ENCODE results near the gene TTYH3.
"Not testable (repeated sequence)": the region's sequence is repeated elsewhere in the genome, so short reads cannot be mapped to it uniquely, and the experiment has no call there.

Gene TTYH3

DNA sequence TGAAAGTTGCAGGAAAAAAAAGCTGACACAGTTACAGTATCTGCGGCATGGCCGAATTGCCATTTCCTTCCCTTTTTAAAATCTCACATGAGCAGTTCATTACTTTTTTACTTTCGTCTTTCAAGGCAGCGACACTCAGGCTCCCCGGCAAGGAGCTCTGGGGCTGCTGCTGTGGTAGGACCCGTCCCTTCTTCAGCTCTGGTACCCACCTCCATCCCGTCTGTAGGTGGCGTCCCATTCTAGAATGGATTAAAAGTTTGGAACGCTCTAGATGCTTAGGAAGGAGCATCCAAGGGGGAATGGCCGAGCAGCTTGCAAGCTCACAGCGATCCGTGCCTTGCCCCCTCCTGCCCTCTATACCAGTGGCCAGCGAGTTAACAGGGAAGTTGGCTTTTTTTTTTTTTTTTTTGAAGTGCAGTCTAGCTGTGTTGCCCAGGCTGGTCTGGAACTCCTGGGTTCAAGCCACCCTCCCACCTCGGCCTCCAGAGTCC, 22.8 kb upstream of the TTYH3 start:
- H3K4me1 ChIP-seq, result no peaks in the 10 kb centered on the region
- H3K27ac ChIP-seq, result no peak overlapping the region

DNA sequence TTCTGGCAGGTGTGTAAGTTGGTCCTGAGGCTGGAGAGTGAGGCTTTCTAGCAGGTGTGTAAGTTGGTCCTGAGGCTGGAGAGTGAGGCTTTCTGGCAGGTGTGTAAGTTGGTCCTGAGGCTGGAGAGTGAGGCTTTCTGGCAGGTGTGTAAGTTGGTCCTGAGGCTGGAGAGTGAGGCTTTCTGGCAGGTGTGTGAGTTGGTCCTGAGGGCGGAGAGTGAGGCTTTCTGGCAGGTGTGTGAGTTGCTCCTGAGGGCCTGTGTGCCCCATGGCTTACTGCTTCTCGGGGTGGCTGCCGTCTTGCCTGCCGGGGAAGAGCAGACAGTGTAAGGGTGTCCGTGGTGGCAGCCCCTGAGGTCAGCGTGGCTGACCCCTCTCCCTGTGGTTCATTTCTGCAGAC, 22.1 kb upstream of the TTYH3 start:
- not testable (repeated sequence) for H2AFZ ChIP-seq; H3K4me1 ChIP-seq; H3K27ac ChIP-seq; H3K4me3 ChIP-seq (ENCODE audit: low read depth, low read length); H3K79me2 ChIP-seq; H3K4me2 ChIP-seq (ENCODE audit: low read length); H3K9me3 ChIP-seq (ENCODE audit: control insufficient read depth, low read length); H3K36me3 ChIP-seq (ENCODE audit: control insufficient read depth, insufficient read depth, low read length); H3K9ac ChIP-seq; H3K27me3 ChIP-seq (ENCODE audit: control insufficient read depth, insufficient read depth, low read length)

More for the DNA sequence above, 22.8 kb upstream of the TTYH3 start:
- no peaks in the 10 kb centered on the region for H3K9me3 ChIP-seq (ENCODE audit: control insufficient read depth, low read length)
- H3K79me2 ChIP-seq, result no peaks in the 10 kb centered on the region
- no peak overlapping the region for H3K9ac ChIP-seq
- no peaks in the 10 kb centered on the region for H3K27me3 ChIP-seq (ENCODE audit: control insufficient read depth, insufficient read depth, low read length)
- no peak overlapping the region for H2AFZ ChIP-seq
- TF ChIP-seq, protein P1, sequence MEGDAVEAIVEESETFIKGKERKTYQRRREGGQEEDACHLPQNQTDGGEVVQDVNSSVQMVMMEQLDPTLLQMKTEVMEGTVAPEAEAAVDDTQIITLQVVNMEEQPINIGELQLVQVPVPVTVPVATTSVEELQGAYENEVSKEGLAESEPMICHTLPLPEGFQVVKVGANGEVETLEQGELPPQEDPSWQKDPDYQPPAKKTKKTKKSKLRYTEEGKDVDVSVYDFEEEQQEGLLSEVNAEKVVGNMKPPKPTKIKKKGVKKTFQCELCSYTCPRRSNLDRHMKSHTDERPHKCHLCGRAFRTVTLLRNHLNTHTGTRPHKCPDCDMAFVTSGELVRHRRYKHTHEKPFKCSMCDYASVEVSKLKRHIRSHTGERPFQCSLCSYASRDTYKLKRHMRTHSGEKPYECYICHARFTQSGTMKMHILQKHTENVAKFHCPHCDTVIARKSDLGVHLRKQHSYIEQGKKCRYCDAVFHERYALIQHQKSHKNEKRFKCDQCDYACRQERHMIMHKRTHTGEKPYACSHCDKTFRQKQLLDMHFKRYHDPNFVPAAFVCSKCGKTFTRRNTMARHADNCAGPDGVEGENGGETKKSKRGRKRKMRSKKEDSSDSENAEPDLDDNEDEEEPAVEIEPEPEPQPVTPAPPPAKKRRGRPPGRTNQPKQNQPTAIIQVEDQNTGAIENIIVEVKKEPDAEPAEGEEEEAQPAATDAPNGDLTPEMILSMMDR (IDR thresholded peaks at IDR 0.05), result no peak
- no peak overlapping the region for H3K4me3 ChIP-seq (ENCODE audit: low read depth, low read length)
- no peaks in the 10 kb centered on the region for H3K36me3 ChIP-seq (ENCODE audit: control insufficient read depth, insufficient read depth, low read length)
- H3K4me2 ChIP-seq (ENCODE audit: low read length), result no peak overlapping the region

DNA sequence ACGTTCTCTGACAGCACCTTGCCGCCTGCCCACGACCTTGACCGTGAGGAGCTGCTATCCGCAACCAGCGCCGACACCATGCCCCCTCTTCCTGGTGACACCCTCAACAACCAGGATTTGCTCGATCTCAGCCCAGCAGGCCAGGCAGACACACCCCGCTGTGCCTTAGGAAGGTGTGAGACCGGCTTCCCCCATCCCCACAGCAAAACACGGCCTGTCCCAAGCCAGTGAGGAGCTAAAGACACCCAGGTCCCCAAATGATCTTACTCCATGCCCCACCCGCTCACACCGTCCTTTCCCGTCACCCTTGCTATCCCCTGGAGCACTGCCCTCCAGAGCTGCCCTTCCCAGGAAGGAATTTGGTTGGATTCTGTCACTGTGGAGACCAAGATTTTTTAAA, 21.3 kb upstream of the TTYH3 start:
- no peaks in the 10 kb centered on the region for H3K9me3 ChIP-seq (ENCODE audit: control insufficient read depth, low read length)
- H3K79me2 ChIP-seq, result no peaks in the 10 kb centered on the region
- no peak overlapping the region for H3K9ac ChIP-seq
- no peak overlapping the region for H2AFZ ChIP-seq
- H3K4me1 ChIP-seq, result peaks cover 4% of the 10 kb centered on the region
- no peak overlapping the region for H3K27ac ChIP-seq
- H3K4me2 ChIP-seq (ENCODE audit: low read length), result no peak overlapping the region
- no peaks in the 10 kb centered on the region for H3K27me3 ChIP-seq (ENCODE audit: control insufficient read depth, insufficient read depth, low read length)
- no peak overlapping the region for H3K4me3 ChIP-seq (ENCODE audit: low read depth, low read length)
- TF ChIP-seq, protein P1 (IDR thresholded peaks at IDR 0.05), result no peak
- no peaks in the 10 kb centered on the region for H3K36me3 ChIP-seq (ENCODE audit: control insufficient read depth, insufficient read depth, low read length)

DNA sequence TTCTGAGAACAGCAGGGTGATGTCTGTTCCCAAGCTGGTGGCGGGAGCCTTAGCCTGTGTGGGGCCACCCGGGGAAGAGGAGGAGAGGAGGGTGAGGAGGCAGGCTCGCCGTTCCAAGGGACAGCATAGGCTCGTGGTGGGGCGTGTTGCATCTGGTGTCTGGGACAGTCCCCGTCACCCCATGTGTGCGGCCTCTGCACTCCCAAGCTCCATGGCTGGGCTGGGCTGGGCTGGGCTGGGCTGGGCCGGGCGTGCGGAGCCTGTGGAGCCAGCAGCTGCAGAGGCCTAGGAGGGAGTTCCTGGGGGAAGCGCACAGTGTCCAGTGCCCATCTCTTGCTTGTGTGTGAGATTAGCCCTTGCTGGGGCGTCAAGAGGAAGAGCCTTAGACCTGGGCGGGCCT, 20.9 kb upstream of the TTYH3 start:
- H3K4me3 ChIP-seq (ENCODE audit: low read depth, low read length), result no peak overlapping the region
- no peaks in the 10 kb centered on the region for H3K79me2 ChIP-seq
- H3K9me3 ChIP-seq (ENCODE audit: control insufficient read depth, low read length), result no peaks in the 10 kb centered on the region
- no peak overlapping the region for H3K4me2 ChIP-seq (ENCODE audit: low read length)
- H3K27ac ChIP-seq, result no peak overlapping the region
- H2AFZ ChIP-seq, result no peak overlapping the region
- H3K27me3 ChIP-seq (ENCODE audit: control insufficient read depth, insufficient read depth, low read length), result no peaks in the 10 kb centered on the region
- TF ChIP-seq, protein P1 (IDR thresholded peaks at IDR 0.05), result no peak
- H3K9ac ChIP-seq, result no peak overlapping the region
- H3K4me1 ChIP-seq, result peaks cover 4% of the 10 kb centered on the region
- no peaks in the 10 kb centered on the region for H3K36me3 ChIP-seq (ENCODE audit: control insufficient read depth, insufficient read depth, low read length)

DNA sequence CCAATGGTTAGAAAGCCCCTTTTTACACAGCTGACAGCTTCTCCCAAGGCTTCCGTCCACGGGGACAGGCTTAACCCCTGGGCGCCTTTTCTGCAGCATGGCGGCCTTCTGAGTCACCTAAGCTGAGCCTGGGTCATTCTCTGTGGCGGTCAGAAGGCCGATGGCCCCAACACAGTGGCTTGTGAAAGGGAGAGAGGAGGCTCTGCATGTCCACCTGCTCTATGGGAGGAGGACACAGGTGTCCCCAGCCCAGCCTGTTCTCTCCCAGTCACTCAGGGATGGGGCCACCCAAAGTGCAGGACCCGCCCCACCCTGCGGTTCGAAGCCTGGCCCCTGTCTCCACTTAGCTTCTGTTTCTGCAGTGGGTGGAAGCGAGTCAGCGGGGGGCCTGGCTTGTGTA, 20.4 kb upstream of the TTYH3 start:
- peaks cover 4% of the 10 kb centered on the region for H3K4me1 ChIP-seq
- TF ChIP-seq, protein P1 (IDR thresholded peaks at IDR 0.05), result no peak
- H3K9me3 ChIP-seq (ENCODE audit: control insufficient read depth, low read length), result no peaks in the 10 kb centered on the region

More for the DNA sequence above, 20.4 kb upstream of the TTYH3 start:
- Histone ChIP-seq H3K27me3 (ENCODE audit: control insufficient read depth, insufficient read depth, low read length) (no peaks in the 10 kb centered on the region), H3K4me3 (ENCODE audit: low read depth, low read length) (no peak overlapping the region), H3K79me2 (no peaks in the 10 kb centered on the region), H3K9ac (no peak overlapping the region), H3K4me2 (ENCODE audit: low read length) (no peak overlapping the region), H3K36me3 (ENCODE audit: control insufficient read depth, insufficient read depth, low read length) (no peaks in the 10 kb centered on the region), H3K27ac (no peak overlapping the region), H2AFZ (no peak overlapping the region)
